Lower leg skin (tissue), 3 donors: ENCODE measurements around the gene BFSP1.

Experiments used
- CTCF ChIP-seq, 3 donors: fragments of 450-650 bp; IDR thresholded peaks; one replicate each; pipeline ENCODE4 v1.5.1; 2016; ENCODE audit warnings: antibody characterized with exemption in 3 of 3, mild to moderate bottlenecking in 3 of 3, moderate library complexity in 2 of 3
- POLR2A ChIP-seq, 2 donors: fragments of 450-650 bp; IDR thresholded peaks; one replicate each; pipeline ENCODE4 v1.6.1; 2016 to 2017; ENCODE audit warnings: antibody characterized with exemption in 2 of 2, mild to moderate bottlenecking in 1 of 2, moderate library complexity in 1 of 2

- no peak for TF ChIP-seq CTCF (IDR thresholded peaks at IDR 0.05)
- no peak for TF ChIP-seq POLR2A (IDR thresholded peaks at IDR 0.05)
Measured at GRCh38 chr20:17493173-17493572, 38.0 kb downstream of the BFSP1 start.
